Measurements from ENCODE around the gene ABHD2.

The ABHD2 gene

DNA sequence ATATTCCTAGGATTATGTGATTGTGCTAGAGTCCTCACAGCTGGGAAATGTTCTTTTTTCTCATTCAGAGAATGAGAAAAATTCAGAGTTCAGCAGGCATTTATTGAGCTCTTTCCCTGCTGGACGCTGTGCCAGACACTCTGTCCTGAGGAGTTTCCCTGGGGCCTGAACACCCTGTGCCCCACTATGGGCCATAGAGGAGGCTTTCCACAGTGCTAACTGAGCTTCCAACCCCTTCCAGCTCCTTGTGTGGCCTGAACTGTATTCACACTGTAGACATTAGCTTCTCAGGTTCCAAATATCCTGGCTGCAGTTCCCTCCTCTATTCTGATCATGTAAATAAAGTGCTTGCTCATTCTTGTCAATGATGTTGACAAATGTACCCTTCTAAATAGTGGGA is 10.0 kb downstream of the ABHD2 start:
- no peak for DNase-seq (ENCODE audit: low read depth, low spot score)

- DNase-seq (ENCODE audit: low read depth, low spot score) = no peak
Measured at GRCh38 chr15:89099968-89100367, 11.7 kb downstream of the ABHD2 start.

DNA sequence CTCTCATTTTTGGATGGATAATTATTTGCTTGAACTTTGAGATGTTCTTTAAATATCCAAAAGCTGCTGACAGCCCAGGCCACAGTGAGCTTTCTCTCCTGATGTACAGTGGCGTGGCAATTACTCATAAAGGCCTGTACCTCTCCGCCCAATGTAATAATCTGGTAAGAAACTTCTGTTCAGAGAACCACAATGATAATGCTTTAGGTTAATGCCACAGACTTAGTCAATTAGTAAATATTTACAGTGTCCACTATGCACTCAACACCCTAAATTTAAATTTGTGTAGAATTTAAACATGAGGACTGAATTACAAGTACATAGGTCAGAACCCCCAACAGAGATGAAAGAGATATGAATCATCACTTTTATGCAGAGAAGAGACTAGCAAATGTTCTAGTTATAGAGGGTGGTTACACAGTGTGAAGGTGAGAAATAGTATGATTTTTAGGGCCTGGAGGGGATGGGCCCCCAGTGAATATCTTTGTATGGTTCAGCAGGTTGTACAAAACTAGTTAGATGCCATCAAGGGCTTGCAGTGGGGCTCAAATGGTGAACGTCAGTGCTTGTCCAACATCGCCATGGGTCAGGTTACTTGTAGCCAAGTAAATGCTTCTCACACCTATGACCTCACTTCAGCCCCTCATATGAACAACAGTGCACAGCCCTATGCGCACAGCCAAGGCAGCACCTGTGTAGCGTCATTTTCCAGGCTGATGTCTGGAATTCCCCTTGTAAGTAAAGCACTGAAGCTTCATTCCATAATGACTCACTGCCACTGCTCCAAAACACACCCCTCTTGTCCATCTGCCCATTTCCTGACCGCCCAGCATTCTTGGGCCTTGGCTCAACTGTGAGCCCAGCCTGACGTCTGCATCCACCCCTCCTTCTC is 13.3 kb downstream of the ABHD2 start:
- DNase-seq (ENCODE audit: low read depth, low spot score) = no peak

DNA sequence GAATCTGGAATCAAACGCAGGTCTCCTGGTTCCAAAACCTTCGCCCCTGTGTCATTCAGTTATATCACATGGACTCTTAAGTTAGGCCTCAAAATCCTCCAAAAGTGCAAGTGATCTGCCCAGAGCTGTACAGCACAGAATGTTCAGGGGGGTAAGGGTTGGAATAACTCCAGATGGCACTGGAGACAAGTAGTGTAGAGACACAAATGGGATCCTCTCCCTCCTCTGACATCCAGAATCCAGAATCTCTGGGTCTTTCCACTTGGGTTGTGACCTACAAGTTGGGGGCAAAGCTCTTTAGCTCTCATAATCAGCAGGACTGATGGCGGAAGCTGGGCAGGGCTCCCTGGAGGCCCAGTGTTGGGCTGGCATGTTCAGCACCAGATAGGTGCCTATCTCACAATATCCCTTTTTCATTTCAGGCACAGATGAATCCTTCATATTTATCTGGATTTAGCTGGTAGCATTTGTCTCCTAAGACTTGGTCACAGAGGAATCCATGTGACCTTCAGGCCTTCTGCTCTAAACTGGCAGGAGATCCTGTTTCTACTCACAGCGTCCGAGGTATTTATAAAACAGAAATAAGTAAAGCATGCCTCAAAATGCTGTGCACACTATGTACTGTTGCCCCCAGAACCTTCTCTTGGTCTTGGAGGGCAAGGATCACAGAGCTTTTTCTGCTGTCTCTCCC is 15.4 kb downstream of the ABHD2 start:
- no peak for DNase-seq (ENCODE audit: low read depth, low spot score)

- no peak for DNase-seq (ENCODE audit: low read depth, low spot score)
Measured at GRCh38 chr15:89104172-89104564, 15.9 kb downstream of the ABHD2 start.

- DNase-seq (ENCODE audit: low read depth, low spot score) = peak; percentile 64
Measured at GRCh38 chr15:89105147-89105546, 16.9 kb downstream of the ABHD2 start.

DNA sequence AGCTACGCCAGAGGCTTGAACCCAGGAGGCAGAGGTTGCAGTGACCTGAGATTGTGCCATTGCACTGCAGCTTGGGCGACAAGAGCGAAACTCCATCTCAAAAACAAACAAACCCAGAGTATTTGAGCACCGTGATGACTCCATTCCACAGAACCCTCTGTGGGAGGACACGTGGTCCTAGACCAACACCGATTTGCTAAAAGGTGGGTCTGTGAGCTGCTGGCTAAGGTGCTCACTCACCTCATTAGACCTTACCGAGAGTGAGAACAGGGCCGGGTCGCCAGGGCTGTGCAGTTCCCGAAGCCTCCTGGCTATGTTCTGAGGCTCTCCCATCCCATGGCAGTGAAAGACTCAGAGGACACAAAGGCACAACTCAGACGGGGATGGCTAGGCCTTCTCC is 17.9 kb downstream of the ABHD2 start:
- DNase-seq (ENCODE audit: low read depth, low spot score) = no peak

DNA sequence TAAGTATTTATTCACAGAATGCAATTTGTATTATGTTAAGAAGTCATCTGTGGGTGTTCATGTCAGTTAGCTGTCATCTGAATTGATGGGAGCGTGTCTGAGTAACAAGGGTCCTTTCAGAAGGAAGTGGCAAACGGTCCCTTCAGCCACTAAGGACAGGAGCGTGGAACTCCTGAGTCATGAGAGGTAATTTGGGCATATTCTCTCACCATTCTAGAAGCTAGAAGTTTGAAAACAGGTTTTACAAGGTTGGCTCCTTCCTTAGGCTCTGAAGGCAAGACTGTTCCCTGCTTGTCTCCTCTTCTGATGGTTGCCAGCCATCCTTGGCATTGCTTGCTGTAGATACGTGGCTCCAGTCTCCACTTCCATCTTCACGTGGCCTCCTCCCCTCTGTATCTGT is 19.7 kb downstream of the ABHD2 start:
- no peak for DNase-seq (ENCODE audit: low read depth, low spot score)

DNA sequence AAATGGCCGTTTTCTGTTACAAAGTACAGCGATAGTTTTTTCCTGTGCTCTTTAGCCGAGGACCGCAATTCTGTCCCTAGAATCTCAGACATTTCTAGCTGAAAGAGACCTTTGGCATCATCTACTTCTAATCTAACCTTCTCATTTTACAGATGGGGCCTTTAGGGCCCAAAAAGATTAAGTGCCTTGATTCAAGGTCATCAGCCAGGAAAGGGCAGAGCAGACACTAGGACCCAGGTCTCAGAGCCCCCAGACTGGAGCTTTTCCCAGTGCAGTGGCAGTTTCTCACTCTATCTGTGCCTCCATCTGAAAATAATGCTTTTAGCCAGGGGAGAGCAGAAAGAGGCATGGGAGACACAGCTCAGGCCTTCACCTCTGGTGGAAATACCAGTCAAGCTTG is 20.6 kb downstream of the ABHD2 start:
- DNase-seq (ENCODE audit: low read depth, low spot score) = no peak

- no peak for DNase-seq (ENCODE audit: low read depth, low spot score)
Measured at GRCh38 chr15:89109238-89109637, 21.0 kb downstream of the ABHD2 start.

GRCh38 chr15:89110060-89110459 is 21.8 kb downstream of the ABHD2 start:
- no peak for DNase-seq (ENCODE audit: low read depth, low spot score)

- DNase-seq (ENCODE audit: low read depth, low spot score) = no peak
Measured at GRCh38 chr15:89111352-89111751, 23.1 kb downstream of the ABHD2 start.

GRCh38 chr15:89111961-89112340 is 23.7 kb downstream of the ABHD2 start:
- DNase-seq (ENCODE audit: low read depth, low spot score) = no peak

DNA sequence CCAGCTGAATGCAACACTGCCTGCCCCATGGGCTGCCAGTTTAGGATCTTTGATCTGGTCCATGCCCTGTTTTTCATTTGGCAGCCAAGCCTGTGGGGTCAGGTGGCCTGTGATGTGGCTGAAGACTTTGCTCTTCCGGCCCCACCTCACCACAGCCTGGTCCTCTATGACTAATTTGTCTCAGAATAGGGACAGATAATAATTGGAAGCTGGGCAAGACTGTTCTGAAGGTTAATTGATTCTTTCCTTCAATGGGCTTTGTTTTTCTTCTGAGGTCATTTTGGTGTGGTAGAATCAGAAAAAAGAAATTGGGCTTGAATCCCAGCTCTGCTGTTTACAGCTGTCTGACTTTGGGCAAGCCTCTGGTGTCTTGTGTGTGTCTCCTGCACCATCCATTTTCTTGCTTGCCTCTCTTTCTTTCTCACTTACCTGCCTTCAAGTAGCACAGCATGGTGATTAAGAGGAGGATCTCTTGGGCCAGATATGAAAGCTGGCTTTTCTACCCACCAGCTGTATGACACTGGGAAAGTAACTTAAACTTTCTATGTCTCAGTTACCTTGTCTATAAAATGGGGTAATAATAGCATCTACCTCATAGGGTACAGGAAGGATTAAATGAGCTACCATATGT is 24.2 kb downstream of the ABHD2 start:
- DNase-seq (ENCODE audit: low read depth, low spot score) = no peak

GRCh38 chr15:89113296-89114024 is 25.2 kb downstream of the ABHD2 start:
- DNase-seq (ENCODE audit: low read depth, low spot score) = no peak

- DNase-seq (ENCODE audit: low read depth, low spot score) = no peak
Measured at GRCh38 chr15:89114990-89115389, 26.7 kb downstream of the ABHD2 start.

DNA sequence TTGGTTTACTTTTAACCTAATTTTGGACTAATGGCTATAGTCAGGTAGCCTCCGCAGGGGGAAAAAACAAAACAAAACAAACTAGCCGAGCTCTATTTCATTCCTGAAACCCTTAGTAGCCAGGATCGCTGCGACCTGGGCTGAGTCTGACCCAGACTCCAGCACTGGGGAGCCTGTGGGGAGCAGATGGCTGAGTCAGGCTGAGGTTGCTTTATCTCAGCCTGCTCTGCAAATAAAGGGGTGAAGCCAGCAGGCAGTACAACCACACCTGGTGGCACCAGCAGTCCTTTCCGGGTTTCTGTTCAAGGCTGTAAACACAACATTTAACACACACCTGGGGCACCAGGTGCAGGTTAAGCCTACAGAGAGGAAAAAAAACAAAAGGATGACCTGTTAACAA is 27.3 kb downstream of the ABHD2 start:
- DNase-seq (ENCODE audit: low read depth, low spot score) = no peak

- no peak for DNase-seq (ENCODE audit: low read depth, low spot score)
Measured at GRCh38 chr15:89116404-89116803, 28.1 kb downstream of the ABHD2 start.

DNA sequence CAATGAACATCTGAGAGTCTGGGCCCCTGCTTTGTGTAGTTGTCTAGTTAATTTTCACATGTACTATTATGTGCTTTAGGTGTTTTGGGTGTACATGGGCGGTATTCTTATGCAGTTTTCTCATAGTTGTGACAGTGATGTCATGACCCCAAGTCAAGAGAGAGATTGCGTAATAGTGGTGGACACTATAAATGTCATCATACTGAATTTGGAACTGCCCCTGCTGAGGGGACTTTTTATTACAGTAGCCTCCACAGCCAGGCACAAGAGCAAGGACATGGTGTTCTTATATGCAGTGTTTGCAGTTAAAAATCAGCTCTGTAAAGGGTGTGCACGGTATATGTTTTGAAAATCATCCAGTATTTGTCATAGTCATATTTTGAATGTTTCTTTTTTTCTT is 29.5 kb downstream of the ABHD2 start:
- no peak for DNase-seq (ENCODE audit: low read depth, low spot score)

GRCh38 chr15:89118481-89118989 is 30.3 kb downstream of the ABHD2 start:
- DNase-seq (ENCODE audit: low read depth, low spot score) = no peak
